CD4-positive, alpha-beta T cell treated with Interleukin-1 beta for 1 hour (primary cell): ENCODE data around the gene UVRAG.

Source experiments
- DNase-seq, 2 donors: peaks; one replicate each; pipeline ENCODE4 v3.0.0-alpha.2; 2020 to 2022

The UVRAG gene

DNA sequence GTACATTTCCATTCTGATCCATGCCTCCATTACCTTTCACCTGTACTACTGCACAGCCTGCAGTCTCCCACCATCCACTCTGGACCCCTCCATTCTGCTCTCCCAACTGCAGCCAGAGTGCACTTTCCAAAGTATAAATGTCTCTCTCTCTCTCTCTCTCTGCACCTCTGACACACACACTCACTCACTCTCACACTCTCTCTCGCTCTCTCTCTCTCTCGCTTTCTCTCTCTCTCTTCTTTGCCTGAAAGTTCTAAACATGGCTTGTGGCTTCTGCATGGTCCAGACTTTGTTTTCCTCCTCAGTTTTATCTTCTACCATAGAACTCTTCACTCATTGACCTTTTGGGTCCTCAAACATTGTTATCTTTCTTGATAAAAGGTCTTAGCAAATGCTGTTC is 314.7 kb downstream of the UVRAG start:
- no peak for DNase-seq

DNA sequence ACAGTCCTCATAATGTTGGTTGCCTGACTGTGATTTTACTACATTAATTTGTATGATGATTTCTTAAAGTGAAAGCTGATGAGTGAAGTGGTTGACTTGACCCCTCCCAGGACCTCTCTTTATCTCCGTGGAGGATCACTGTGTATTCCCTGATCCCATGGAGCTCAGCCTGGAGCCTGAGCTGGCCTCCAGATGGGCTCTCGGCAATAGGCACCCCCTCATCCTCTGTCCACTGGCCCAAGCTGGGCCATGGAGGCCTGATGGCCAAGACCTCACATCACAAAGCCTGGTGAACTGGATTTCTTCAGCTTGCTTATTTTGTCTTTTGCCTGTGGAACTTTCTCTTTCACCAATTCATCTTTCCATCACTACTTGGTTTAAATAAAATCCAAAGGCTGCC is 316.1 kb downstream of the UVRAG start:
- no peak for DNase-seq

DNA sequence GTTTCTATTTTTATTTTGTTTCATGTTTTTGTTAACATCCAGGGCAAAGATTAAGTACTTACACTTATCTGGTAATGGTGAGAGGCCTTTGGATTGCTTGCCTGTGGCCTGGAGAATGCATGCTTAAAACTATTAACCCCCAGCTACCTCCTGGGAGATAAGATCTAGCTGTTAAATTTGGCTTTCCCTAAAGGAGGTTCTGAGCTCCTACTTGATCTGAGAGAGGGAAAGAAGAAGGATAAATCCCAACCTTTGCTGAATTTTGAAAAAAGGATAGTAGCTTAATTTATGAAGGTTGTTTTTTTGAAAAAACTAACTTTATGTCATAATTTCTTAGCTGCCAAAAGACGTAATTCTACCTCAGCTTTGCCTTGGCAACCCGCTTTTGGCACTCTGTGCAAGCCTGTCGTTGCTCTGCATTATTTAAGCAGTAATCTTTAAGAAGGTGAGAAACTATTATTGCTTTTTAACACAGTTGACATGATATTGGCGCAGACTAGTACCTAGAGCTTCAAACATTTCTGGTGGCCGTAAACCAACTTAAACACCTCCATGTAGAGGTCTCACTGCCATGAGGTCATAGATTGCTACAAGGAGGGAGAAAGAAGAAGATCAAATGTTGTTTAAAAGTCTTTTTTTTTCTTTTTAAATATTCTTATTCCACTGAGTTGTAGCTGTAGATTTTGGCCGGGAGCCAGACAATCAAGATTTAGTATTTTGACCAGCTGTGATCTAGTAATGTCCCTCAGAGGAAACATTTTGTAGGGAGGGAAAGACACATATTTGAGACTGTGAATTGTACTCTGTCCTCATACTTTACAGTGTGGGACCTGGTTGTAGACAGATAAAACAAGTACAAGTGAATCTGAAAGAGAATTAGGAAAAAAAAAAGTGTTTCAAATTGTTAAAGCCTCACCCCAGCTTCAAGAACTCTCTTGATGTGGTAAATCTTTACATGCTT is 316.9 kb downstream of the UVRAG start:
- DNase-seq, result no peak

DNA sequence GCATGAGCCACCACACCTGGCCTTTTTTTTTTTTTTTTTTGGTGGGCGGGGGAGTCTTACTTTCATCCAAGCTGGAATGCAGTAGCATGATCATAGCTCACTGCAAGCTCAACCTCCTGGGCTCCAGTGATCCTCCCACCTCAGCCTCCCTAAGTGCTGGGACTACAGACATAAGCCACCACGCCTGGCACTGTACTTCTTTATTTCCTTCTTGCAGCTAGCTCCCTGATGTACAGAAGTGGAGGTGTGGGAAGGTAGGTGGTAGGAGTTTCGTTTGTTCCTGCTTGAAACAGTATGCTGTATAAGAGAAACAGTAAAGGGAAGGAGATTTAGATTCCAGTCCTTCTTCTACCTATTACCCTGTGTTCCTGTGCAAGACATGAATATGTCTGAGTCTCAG is 319.2 kb downstream of the UVRAG start:
- no peak for DNase-seq

DNA sequence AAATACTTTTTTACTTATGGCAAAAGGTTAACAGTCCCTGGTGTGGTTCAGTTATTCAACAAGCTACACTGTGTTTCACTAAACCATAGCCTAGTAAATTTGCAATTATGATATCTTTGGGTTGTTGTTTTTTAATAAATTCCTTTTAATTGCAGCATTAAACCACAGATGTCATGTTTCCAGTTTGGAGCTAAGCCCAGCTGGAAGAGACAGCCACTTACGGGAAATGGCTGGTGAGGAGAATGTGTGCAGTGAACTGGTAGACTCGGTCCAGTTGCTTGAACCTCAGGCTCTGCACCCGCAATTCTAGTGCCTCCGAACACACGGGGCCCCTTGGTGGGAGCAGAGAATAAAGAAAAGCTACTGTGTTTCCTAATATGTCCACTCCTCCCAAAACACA is 320.5 kb downstream of the UVRAG start:
- no peak for DNase-seq

DNA sequence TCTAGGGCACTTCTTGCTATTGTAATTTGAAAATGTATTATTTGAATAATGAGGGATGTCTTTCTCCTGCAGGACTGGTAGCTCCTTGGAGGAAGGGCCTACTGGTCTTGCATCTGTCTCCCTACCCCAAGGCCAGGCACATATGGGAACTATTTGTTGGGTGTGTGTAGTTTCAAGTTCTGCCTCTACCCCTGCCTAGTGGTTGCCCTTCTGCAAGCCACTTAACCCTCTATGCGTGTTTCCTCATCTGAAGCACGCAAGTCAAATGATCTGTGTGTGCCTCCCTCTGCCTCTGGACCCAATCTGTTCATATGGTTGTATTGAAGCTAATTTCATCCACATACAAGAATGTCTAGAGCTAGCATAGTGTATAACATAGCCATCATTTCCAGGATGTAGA is 324.3 kb downstream of the UVRAG start:
- no peak for DNase-seq

DNA sequence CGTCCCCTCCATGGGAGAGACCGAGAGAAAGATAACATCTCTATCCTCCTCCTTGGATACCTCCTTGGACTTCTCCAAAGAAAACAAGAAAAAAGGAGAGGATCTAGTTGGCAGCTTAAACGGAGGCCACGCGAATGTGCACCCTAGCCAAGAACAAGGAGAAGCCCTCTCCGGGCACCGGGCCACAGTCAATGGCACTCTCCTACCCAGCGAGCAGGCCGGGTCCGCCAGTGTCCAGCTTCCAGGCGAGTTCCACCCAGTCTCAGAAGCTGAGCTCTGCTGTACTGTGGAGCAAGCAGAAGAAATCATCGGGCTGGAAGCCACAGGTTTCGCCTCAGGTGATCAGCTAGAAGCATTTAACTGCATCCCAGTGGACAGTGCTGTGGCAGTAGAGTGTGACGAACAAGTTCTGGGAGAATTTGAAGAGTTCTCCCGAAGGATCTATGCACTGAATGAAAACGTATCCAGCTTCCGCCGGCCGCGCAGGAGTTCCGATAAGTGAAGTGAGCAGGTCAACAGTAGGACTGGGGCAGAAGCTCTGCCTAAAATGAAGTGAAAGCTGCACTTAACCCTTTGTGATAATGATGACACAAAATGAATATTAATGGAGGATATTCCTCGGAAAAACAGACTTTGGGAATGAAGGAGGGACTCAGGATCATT is 326.0 kb downstream of the UVRAG start:
- no peak for DNase-seq

DNA sequence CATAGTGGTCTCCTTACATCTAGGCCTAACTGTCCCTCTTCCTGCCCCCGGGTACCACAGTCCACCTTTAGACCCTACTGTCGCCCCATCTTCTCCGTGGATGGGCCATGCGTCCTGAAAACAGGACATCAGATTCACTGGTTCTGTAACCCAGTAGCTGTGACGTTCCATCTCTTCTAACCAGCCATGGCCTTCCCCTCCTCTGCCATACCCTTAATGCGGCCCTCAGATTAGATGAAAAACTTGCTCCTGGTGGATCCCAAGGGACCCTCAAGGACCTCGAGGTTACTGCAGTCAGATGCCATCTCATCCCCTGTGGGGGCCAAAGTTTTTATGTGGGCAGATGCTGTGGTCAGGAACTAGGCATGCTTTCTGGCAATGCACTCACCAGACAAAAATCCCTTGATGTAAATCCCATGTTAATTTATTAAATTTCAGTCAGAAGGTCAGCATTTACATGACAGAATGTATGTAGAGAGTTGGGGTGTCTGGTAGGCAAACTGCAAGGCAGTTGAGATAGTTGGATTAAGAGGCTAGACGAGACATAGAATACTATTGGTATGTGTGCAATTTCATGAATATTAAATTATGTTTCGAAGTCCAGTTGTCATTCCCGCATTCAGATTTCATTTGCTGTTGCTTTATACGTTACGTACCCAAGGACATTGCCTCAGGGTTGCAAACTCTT is 327.0 kb downstream of the UVRAG start:
- no peak for DNase-seq

DNA sequence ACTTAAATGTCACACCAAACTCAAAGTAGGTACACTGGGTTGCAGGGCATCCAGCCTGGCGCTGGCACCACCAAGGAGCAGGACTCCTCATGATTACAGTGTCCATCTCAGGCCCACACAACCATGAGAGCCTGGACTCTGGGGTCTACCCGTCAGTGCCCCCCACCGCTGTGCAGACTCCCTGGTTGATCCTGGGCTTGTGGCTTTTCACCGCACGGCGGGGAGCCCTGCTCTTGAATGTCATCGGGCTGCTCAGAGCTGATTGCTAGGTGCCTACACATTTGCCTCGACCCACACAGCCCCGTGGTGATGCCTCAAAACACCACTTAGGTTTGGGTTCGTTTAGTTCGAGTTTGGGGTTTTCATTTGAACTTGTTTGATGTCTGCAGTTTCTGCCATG is 328.3 kb downstream of the UVRAG start:
- DNase-seq, result no peak

DNA sequence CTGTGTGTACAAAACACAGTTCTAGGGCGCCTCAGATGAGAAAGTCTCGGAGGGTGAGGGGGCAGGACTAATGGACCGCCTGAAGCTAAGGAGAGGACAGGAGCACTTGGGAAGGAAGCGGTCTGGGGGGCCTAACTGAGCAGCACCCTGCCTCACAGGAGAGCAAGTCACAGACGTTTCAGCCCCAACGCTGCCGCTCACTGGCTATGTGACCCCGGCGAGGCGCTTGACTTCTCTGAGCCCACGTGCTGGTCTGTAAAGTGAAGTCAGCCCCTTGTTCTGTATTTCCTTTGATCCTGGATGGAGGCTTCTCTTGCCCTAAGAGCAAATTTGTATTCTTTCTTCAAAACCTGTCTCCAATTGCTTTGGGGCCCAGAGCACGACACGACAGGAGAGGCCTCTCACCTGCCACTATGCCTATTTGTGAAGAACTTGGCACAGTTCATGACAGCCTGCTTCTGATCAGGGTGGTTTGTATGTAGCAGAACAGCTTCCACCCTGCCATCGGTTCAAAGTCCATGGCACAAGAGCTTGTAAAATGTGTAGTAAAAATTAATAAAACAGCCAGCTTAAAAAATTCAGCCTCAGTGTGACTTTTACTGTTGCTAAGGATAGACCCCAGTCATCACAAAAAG is 332.2 kb downstream of the UVRAG start:
- no peak for DNase-seq

DNA sequence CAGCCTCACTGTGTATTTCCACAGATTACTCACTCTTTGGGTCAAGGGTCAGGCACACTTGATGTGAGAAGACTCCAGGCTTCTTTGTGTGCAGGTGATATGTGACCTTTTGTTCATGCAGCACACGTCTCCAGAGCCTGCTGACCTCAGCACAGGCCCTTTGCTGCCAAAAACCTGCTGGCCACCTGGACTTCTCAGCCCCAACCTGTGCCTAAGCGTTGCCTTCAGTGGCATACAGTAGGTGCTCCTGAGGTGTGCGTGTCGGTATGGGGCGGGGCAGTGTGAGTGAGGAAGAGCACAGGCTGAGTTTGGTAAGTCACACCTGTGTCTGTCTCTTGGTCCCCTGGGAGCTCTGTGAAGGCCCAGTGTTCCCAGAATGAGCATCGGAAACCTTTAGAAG is 333.2 kb downstream of the UVRAG start:
- no peak for DNase-seq

DNA sequence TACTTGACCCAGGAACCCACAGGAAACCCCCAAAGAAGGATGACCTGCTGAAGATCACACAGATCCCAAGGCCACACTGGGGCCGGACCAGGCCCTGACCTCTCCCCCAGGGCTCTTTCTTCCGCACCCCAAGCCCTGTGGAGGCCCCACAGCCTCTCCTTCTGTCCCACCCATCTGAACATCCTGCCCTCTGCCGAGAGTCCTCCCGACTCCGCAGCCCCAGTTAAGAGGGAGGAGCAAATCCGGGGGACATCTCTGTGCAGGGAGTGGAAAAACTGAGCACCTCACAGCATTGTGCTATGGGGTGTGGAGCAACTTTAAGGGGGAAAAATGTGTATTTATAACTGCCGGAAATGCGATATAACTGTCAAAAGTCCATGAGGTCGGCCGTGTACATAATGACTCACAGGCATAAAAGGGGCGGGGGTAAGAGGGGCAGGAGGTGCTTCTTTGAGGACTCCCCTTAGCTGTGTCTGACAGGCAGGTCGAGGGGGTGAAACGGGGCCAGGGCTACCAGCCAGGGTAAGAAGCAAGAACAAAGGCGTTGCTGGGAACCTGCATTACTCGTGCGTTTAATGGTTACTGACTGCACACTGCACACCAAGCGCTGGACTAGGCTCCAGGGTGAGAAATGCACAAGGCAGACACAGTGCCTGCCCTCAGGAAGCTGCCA is 334.1 kb downstream of the UVRAG start:
- DNase-seq, result no peak

DNA sequence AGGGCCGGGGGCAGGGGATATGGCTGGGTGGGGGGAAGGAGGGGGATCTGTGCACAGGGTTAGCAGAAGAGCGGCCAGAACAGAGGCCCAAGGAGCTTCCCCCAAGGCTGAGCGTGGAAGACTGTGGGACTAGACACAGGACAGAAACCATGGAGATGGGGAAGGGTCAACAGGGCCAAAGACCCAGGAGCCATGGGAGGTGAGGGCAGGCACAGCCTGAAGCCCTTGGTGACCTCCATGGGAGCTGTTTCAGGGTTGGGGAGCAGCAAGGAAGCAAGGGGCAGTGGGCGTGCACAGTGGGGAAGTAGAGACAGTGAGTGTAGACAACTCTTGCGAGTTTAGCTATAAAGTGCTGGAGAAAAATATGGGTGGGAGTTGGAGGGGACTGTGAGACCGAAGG is 334.7 kb downstream of the UVRAG start:
- DNase-seq, result no peak

DNA sequence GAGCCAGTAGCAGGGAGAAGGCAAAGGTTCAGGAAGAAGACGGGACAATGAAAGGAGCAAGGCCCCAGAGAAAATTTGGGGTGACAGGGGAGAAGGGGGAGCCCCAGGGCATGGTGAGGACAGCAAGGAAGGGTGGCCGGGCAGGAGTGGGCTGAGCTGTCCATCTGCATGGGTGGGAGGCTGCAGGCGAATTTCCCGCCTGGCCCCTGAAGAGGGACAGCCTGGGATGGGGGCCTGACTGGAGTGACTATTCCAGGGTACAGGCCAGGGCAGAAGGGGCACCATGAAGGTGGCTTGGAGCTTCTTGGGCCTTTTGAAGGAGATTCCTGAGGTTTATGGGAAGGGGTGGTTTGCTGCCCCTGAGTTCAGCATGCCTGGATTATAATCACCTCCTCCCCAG is 335.1 kb downstream of the UVRAG start:
- no peak for DNase-seq

DNA sequence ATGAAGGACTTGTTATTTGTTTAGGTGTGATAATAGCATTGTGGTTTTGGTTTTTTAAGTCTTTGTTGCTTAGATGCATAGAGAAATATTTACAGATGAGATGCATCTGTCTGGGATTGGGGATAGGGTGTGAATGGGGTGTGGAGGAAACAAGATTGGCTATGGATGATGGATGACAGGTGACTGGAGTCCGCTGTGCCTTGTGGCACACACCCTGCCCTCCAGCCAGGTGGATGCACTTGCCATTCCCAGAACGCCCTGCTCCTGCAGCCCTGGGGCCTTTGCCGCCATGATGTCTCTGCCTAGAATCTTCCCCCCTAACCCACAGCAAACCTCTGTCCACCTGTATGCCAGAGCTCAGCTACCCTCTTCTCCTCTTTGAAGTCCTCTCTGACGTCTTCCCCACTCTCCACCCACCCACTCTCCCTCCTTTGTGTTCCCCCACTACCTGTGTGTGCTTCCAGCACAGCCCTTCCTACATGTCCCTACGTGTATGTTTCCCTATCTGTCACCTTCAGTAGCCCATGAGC is 336.6 kb downstream of the UVRAG start:
- no peak for DNase-seq

DNA sequence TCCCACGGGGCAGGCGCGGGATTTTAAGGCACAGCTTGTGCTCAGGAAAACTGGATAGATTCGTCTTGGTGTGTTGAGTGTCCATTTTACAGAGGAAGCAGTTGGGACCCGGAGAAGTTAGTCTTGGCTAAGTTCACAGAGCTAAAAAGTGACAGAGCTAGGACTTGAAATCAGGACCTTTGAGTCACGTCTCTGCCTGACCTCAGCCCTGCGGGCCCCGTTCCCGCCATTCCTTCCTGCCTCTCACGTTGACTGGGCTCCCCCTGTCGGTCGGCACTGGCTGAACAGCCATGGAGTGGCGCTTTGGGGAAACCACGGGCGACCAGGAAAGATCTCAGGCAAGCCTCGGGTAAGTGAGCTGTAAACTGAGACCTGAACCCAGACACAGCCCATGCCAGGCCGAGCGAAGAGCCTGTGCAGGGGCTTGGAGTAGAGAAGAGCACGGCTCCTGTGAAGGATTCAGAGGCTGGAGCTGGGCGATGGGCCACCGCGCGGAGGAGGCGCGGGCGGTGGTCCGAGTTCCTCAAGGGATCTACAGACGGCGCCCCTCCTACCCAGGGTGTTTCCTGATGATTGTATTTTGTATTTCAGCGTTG is 337.2 kb downstream of the UVRAG start:
- DNase-seq, result peak; percentile 75 to 76

DNA sequence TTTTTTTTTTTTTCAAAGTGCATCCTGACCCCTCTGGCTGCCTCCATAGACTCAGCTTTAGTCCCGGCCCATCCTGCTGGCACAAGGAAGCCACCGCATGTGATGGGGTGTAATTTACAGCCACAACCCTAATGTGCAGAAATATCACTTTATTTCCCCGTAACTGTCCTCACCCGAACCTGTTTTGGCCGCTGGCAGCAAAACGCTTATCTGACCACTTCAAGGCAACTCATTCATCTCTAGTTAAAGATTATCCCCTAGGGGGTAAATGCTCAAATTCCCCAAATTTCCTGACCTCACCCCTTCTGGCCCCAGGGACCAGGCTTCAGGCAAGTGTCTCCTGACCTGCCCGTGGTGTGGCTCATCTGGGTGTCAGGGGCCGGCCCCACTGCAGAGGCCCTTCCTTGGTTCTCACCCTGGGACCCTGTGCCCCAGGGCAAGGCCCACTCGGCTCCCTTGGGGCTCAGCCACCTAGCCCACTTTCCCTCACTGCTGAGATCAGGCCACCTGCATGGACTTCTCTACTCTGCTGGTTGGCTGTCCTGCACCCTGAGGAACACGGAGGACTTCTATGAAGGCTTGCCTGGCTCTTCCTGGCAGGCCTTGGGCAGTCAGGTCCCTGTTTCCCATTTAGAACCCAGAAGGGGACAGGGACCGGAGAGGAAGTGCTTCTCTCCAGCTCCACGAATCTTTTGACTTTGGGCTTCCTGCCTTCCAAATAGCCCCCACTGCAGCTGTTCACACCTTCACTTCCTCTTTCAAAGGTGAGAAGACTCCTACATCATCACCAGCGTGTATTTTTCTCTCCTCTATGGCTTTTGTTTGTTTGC is 337.9 kb downstream of the UVRAG start:
- peak; percentile 19 to 22 for DNase-seq

DNA sequence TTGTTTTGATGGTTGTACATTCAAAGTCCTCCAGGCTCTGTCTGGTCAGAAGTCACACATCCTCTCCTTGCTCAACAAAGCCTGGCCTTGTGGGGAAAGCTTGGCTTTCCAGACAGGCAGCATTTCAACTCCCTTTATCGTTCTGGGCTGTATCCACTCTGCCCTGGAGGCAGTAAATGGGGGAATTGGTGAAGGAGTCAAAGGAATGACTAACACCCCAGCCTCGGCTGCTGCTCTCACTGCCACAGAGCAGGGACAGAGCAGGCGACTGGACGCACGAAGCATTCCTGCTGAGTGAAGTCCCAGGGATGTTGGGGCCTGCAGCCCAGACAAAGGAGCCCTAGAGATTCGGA is 338.5 kb downstream of the UVRAG start:
- DNase-seq, result no peak

DNA sequence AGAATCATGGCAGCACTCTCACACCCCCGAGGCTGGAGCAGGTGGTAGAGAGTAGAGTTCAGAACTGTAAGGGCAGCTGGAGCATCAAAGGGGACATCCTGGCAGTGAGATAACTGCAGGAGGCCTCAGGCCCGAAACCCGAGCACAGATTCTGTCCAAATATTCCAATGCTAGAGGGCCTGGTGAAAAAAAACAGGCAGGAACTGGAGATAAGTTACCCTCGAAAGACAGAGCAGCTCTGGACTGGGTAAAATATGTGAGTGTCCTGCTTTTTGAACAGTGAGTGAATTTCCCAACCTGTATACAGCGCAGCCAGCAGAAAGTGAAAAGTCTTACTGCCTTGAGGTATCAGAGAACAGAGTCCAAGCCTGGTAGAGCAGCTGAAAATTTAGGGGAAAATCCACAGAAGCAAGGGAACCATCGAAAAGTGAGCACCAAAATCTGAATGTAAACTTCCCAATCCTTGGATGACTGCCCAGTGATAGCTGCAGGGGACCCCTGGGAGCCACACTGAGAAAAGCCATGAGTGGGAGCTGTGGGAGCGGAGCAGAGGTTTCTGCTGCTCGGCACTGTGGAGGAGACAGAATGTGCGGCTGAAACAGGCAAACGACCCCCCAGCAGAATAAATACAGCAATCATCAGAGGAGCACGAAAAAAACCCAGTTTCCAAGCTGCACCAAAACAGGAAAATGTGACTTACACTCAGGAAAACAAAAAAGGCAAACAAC is 340.7 kb downstream of the UVRAG start:
- DNase-seq, result no peak

DNA sequence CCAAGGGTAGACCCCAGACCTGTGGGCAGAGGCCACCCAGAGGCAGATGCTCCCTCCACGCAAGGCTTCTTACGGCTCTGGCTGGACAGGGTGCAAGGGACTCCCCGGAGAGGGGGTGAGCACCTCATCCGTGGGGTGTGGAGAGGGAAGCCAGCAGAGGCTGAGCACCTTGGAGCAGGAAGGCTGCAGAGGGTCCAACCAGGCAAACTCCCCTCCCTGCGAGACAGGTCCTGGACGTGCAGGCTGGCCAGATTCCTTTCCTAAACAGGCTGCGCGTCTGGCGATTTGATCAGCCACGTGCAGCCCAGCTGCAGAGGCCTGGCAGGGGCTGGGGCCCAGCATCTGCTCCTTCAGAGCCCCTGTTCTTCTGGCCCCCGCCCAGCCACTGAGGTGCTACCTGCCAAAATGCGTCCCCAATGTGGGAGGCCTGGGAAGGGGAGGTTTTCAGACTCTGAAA is 342.0 kb downstream of the UVRAG start:
- no peak for DNase-seq
